HepG2 (cell line): ENCODE results near the gene EFNA2. TPM values are rescaled to one million over a fixed set of nuclear protein-coding genes. Genes with fewer than 3 reads are reported as not detected.

Source experiments
- IRF1 ChIP-seq: sonication (generic); formaldehyde crosslinking; IDR thresholded peaks from 2 replicates; pipeline ENCODE4 v1.4.0; 2020; ENCODE audit warnings: low read depth, mild to moderate bottlenecking, missing genetic modification reagents
- IRX3 ChIP-seq: sonication (generic); formaldehyde crosslinking; IDR thresholded peaks from 2 replicates; pipeline ENCODE4 v1.8.1; 2023; ENCODE audit warnings: mild to moderate bottlenecking, low read depth, missing genetic modification reagents, borderline replicate concordance
- MAFF ChIP-seq: IDR thresholded peaks from 2 replicates; pipeline ENCODE4 v1.6.1; 2011; ENCODE audit warnings: low read depth, low read length, improper control_type of control experiment
- NFAT5 ChIP-seq: sonication (generic); formaldehyde crosslinking; IDR thresholded peaks from 2 replicates; pipeline ENCODE4 v1.4.0; 2020; ENCODE audit warnings: missing genetic modification reagents
- ZBTB8A ChIP-seq: sonication (generic); formaldehyde crosslinking; IDR thresholded peaks from 2 replicates; pipeline ENCODE4 v1.4.0; 2020; ENCODE audit warnings: mild to moderate bottlenecking, low read depth, missing genetic modification reagents, borderline replicate concordance
- ZNF263 ChIP-seq: sonication (generic); formaldehyde crosslinking; IDR thresholded peaks from 2 replicates; pipeline ENCODE4 v1.4.0; 2020; ENCODE audit warnings: missing genetic modification reagents
- ZNF326 ChIP-seq: sonication (generic); formaldehyde crosslinking; IDR thresholded peaks from 2 replicates; pipeline ENCODE4 v1.4.0; 2020; ENCODE audit warnings: missing genetic modification reagents, borderline replicate concordance
- ZNF572 ChIP-seq: sonication (generic); formaldehyde crosslinking; IDR thresholded peaks from 2 replicates; pipeline ENCODE4 v1.5.1; 2020; ENCODE audit warnings: mild to moderate bottlenecking, missing genetic modification reagents
- ZNF639 ChIP-seq: conservative IDR thresholded peaks from 2 replicates; pipeline ENCODE4 v1.6.1; 2018; ENCODE audit warnings: missing genetic modification reagents
- ZNF7 ChIP-seq: IDR thresholded peaks from 2 replicates; pipeline ENCODE4 v1.6.1; 2016; ENCODE audit warnings: missing biosample characterization, missing genetic modification reagents
- polyA plus RNA-seq, 8 experiments: library from polyadenylated mRNA; depleted of rRNA in 3 of 8; stranded (reverse) in 7 of 8; unstranded in 1 of 8; fragments of >200 nt; fragmentation: Illumina TruSeq in 4 of 8; extraction: Trizol in 4 of 8; gene quantifications; 2 replicates each; pipeline versions ENCODE4 v1.2.1 to v1.2.3, GENCODE V29; 2011 to 2016; ENCODE audit warnings: low read depth in 4 of 8, missing spikeins in 1 of 8, mixed read lengths in 1 of 8; ENCODE audit not compliant: insufficient read depth in 1 of 8
- total RNA-seq, 5 experiments: library from RNA; depleted of rRNA; stranded (reverse); fragments of >200 nt; fragmentation: Illumina TruSeq; extraction: Trizol; gene quantifications; 2 replicates each; pipeline ENCODE4 v1.2.3, GENCODE V29; 2016; ENCODE audit warnings: low read depth in 1 of 5
- TF ChIP-seq, protein P1 (sequence below): sonication (generic); formaldehyde crosslinking; IDR thresholded peaks from 2 replicates; pipeline ENCODE4 v1.8.0; 2022; ENCODE audit warnings: mild to moderate bottlenecking, missing genetic modification reagents, moderate library complexity

EFNA2 gene
- total and polyA plus RNA-seq, 2 of the 13 experiments (the other 11 are each of a cell fraction or from before 2014, with no cell fraction given), result 6.0 to 9.9 TPM

DNA sequence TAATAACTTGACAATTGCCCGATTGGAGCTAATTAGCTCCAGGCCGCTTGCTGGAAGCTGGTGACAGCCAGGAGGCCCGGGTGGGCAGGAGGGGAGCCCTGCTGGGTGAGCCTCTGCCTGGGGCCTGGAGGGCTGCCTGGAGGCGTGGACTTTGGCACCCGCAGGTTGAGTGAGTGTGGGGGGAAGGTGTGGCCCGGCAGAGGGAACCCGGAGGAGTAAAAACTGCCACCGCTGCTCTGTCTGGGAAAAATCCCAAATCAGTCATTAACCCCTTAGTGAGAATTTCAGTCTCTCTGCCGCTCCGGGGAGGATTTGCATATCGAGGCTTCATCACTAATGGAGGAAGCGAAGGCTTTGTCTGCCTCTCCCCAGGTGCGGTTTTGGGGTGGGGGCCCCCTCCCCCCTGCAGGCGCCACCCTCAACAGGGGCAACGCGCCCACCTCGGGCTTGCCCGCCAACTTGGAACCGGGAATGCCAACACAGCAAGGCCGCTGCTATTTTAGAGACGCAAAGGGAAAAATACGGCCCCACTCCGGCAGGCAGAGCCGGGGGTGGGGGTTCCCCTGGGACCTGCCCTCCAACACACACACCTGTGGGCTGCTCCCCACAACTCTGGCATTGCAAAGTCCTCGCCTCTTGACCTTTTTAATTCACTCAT is 6.2 kb downstream of the EFNA2 start (continued):
- TF ChIP-seq, protein P1, sequence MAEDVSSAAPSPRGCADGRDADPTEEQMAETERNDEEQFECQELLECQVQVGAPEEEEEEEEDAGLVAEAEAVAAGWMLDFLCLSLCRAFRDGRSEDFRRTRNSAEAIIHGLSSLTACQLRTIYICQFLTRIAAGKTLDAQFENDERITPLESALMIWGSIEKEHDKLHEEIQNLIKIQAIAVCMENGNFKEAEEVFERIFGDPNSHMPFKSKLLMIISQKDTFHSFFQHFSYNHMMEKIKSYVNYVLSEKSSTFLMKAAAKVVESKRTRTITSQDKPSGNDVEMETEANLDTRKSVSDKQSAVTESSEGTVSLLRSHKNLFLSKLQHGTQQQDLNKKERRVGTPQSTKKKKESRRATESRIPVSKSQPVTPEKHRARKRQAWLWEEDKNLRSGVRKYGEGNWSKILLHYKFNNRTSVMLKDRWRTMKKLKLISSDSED (CRISPR knock-in tag), result no peak
- TF ChIP-seq IRX3 (CRISPR knock-in tag), result no peak; the same call in 1 of the 2 replicates
- TF ChIP-seq NFAT5 (CRISPR knock-in tag), result no peak
- TF ChIP-seq MAFF, result no peak
- TF ChIP-seq ZNF263, result no peak
- TF ChIP-seq ZNF326 (CRISPR knock-in tag), result no peak
- no peak for TF ChIP-seq IRF1 (CRISPR knock-in tag)
- TF ChIP-seq ZNF7 (CRISPR knock-in tag), result no peak
- no peak for TF ChIP-seq ZNF572
- TF ChIP-seq ZBTB8A (CRISPR knock-in tag), result no peak
- no peak for TF ChIP-seq ZNF639 (CRISPR knock-in tag)
